Dendritic cell treated with granulocyte-macrophage colony-stimulating factor and Interleukin-4, amounts not matched to agents 40 ng/mL and 50 ng/mL, for 4 days (primary cell): ENCODE data around the gene RPL15.
"Not testable (repeated sequence)": the region's sequence is repeated elsewhere in the genome, so short reads cannot be mapped to it uniquely, and the experiment has no call there.

Source experiments
- H3K27ac Mint-ChIP-seq: one replicate; pipeline ENCODE4 v1.8.0; 2022; ENCODE audit warnings: mild to moderate bottlenecking, mixed read lengths
- H3K27me3 Mint-ChIP-seq: one replicate; pipeline ENCODE4 v1.8.0; 2022; ENCODE audit warnings: mild to moderate bottlenecking, mixed read lengths
- H3K36me3 Mint-ChIP-seq: one replicate; pipeline ENCODE4 v1.8.0; 2022; ENCODE audit warnings: low read depth, mixed read lengths
- H3K4me1 Mint-ChIP-seq: one replicate; pipeline ENCODE4 v1.8.0; 2022; ENCODE audit warnings: low read depth, mixed read lengths
- H3K4me3 Mint-ChIP-seq: one replicate; pipeline ENCODE4 v1.8.0; 2022; ENCODE audit warnings: mild to moderate bottlenecking, moderate library complexity, mixed read lengths
- H3K9me3 Mint-ChIP-seq: one replicate; pipeline ENCODE4 v1.8.0; 2022; ENCODE audit warnings: mixed read lengths
- intact Hi-C: fragments of 100-400 bp; cut with micrococcal nuclease; formaldehyde crosslinking; loops from one replicate; pipeline ENCODE4 v1.15.0; 2022

RPL15 gene

DNA sequence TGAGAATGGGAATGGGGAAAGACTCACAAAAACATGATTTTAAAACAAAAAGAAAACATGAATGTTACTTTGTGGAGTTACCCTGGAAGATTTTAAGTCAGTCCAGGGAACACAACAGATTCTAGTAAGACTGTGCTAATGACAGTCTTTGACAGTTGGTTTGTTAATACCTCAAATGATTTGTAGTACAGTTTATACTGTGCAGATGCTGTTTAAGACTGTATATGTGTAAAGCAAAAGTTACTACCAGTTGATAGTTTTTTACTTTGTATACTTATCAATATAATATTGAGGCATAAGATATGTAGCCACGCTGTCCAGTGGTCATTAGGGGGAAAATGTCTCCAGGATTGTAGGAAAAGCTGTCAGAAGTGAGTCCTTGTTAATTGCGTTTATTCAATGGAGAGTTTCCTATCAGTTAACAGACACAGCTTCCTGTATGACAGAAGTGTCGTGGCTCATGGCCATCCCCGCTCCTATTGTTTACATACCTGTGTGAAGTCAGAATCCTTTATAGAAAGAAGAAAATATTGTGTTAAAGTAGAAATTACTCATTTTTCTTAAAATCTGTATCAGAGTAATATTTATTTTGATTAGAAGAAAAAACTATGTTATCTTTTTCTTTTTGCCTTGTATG lies 36.1 kb upstream of the RPL15 start:
- Mint-ChIP-seq H3K27ac (no peak overlapping the region), H3K9me3 (peaks cover 7% of the 10 kb centered on the region), H3K4me3 (no peak overlapping the region), H3K36me3 (peaks cover 28% of the 10 kb centered on the region), H3K27me3 (no peaks in the 10 kb centered on the region), H3K4me1 (peaks cover 28% of the 10 kb centered on the region)
- intact Hi-C loops: no loop called here

DNA sequence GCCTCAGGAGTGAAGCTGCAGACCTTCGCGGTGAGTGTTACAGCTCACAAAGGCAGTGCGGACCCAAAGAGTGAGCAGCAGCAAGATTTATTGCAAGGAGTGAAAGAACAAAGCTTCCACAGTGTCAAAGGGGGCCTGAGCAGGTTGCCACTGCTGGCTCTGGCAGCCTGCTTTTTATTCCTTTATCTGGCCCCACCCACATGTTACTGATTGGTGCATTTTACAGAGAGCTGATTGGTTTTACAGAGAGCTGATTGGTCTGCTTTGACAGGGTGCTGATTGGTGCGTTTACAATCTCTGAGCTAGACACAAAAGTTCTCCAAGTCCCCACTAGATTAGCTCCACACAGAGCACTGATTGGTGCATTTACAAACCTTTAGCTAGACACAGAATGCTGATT lies 34.9 kb upstream of the RPL15 start:
- H3K4me3 Mint-ChIP-seq, intact Hi-C loops, H3K9me3 Mint-ChIP-seq, H3K27me3 Mint-ChIP-seq: not testable (repeated sequence)
- Mint-ChIP-seq H3K36me3 (peaks cover 35% of the 10 kb centered on the region), H3K27ac (peak overlapping the region; percentile 32), H3K4me1 (peaks cover 16% of the 10 kb centered on the region)

DNA sequence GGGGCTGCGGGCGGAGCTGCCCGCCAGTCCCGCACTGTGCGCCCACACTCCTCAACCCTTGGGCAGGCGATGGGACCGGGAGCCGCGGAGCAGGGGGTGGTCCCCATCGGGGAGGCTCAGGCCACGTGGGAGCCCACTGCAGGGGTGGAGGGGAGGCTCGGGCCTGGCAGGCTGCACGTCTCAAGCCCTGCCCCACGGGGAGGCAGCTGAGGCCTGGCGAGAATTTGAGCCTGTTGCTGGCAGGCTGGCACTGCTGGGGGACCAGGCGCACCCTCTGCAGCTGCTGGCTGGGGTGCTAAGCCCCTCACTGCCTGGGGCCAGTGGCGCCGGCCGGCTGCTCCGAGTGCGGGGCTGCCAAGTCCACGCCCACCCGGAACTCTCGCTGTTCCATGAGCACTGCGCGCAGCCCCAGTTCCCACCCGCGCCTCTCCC lies 34.4 kb upstream of the RPL15 start:
- Mint-ChIP-seq H3K36me3 (peaks cover 35% of the 10 kb centered on the region), H3K4me1 (peaks cover 11% of the 10 kb centered on the region), H3K27ac (no peak overlapping the region), H3K27me3 (no peaks in the 10 kb centered on the region), H3K9me3 (peaks cover 7% of the 10 kb centered on the region), H3K4me3 (no peak overlapping the region)
- intact Hi-C loops: no loop called here

DNA sequence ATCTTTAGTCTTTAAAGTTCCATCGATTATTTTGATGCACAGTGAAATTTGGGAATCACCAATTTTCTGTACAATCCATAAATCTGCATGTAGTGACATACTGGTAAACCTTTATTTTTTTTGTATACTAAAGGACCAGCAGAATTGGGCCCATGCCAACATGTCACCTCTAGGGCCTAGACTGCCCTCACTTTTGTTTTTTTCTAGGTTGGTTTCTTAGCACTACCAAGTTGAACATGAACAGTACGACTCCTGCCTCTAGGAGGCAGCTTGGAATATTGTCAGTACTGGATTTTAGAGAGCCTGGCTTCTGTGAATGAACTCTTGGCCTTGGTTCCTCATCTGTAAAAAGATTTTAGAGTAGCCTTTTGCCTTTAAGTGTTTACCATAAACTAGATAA lies 32.5 kb upstream of the RPL15 start:
- Mint-ChIP-seq H3K4me3 (no peak overlapping the region), H3K9me3 (peaks cover 7% of the 10 kb centered on the region), H3K27me3 (no peaks in the 10 kb centered on the region), H3K4me1 (peaks cover 7% of the 10 kb centered on the region), H3K36me3 (peaks cover 26% of the 10 kb centered on the region), H3K27ac (no peak overlapping the region)
- intact Hi-C loops: no loop called here

DNA sequence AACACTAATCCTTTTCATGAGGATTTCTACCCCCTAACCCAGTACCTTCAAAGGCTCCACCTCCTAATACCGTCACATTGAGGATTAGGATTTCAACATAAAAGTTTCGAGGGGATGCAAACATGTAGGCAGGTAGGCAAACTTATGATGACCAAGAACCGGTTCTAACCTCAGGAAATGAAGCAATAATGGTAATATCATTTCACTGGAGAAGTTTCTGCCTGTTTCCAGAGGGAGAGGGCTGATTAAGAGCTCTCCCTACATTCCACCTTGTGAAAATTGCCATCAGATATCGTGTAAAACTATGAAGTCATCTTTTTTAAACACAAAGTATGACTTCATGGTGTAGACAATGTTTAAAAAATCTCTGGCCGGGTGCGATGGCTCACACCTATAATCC lies 31.7 kb upstream of the RPL15 start:
- intact Hi-C loops: no loop called here
- Mint-ChIP-seq H3K9me3 (peaks cover 7% of the 10 kb centered on the region), H3K36me3 (peaks cover 27% of the 10 kb centered on the region), H3K4me1 (peaks cover 6% of the 10 kb centered on the region), H3K4me3 (no peak overlapping the region), H3K27me3 (no peaks in the 10 kb centered on the region), H3K27ac (no peak overlapping the region)

DNA sequence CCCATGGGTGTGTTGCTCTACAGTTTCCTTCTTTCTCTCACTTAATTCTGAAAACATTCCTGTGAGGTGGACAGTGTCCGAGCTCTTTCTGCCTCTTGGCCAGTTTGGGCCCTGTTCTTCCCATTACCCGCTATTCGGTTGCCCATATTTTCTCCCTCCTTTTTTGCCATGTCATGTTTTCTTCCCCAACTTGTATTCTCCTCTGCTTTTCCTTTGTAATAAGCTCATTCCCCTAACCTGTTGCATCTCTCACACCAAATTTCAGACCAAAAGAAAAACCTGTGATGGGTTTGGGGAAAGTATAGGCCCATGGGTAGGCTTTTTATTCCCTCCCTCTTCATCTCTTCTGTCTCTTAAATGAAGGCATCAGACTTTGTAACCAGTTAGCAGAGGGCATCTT lies 30.6 kb upstream of the RPL15 start:
- Mint-ChIP-seq H3K4me1 (peaks cover 6% of the 10 kb centered on the region), H3K4me3 (no peak overlapping the region), H3K27ac (no peak overlapping the region), H3K36me3 (peaks cover 33% of the 10 kb centered on the region), H3K9me3 (peaks cover 7% of the 10 kb centered on the region), H3K27me3 (no peaks in the 10 kb centered on the region)
- intact Hi-C loops: no loop called here

DNA sequence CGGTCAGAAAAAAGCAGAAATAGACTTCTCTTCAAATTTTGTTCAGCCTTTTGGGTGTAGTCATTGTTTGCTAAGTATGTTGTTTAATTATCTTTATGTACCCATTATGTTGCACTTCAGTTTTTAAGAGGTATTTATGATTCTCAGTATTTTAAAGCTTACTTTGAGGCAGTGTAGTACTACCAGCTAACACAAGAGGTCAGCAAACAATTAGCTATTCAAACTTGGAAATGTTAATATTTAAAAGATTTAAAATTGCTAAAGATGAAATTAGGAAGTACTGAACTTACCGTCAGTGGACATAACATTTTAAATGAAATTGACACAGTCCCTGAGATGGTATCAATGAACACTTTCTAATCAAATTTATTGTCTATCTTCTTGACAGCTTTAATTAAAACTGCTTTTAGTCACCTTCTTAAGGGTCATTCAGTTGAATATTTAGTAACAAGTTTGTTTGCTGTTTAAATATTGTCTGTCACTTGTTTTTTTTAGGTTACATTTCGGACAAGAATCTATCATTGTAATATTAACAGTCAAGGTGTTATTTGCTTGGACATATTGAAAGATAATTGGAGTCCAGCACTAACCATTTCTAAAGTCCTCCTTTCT lies 28.2 kb upstream of the RPL15 start:
- H3K36me3 Mint-ChIP-seq: peaks cover 34% of the 10 kb centered on the region
- intact Hi-C loops: loop anchor here (2.0 kb wide), 1 partner anchor 348 kb away; no protein-coding TSS in a partner anchor
- no peak overlapping the region for H3K27ac Mint-ChIP-seq
- H3K4me1 Mint-ChIP-seq: peaks cover 6% of the 10 kb centered on the region
- H3K4me3 Mint-ChIP-seq: no peak overlapping the region
- H3K27me3 Mint-ChIP-seq: no peaks in the 10 kb centered on the region
- H3K9me3 Mint-ChIP-seq: no peaks in the 10 kb centered on the region

DNA sequence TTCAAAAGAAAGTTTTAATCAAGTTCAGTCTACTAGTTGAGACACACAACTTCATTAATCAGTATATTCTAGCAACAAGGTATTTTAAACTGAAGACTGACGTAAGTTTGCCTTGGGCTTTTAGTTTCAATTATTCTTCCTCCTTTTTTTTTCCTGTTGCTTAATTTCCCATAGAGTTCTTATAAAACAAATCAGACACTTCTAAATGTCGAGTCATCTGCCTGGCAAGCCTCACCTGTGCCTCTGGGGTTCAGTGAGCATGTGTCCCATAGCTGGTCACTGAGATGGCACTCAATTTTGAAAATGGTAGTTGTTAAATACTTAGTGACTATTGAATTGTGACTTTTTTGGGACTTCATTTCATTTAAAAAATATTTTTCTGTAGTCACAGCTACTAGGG lies 27.5 kb upstream of the RPL15 start:
- Mint-ChIP-seq H3K9me3 (no peaks in the 10 kb centered on the region), H3K27ac (peak overlapping the region; percentile 41), H3K36me3 (peaks cover 41% of the 10 kb centered on the region), H3K27me3 (no peaks in the 10 kb centered on the region), H3K4me3 (no peak overlapping the region), H3K4me1 (peaks cover 9% of the 10 kb centered on the region)
- intact Hi-C loops: loop anchor here (2.0 kb wide), 1 partner anchor 347 kb away; no protein-coding TSS in a partner anchor

DNA sequence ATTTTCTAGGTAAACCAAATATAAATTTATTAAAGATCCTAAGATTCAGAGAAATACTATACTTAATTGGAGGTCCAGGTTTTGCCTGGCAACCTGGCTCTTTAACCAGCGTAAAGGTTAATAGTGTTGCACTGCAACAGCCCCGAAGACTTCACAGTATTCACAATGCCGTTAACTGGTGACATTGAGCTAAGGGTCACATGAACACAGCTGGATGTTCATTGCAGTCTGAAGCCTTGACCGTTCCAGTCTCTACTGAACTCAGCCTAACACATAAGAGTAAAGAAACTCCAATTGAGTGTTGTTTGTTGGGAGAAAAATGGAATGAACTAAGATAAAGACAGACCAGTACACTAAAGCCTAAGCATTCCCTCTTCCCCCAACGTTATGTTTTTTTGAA lies 27.0 kb upstream of the RPL15 start:
- peaks cover 13% of the 10 kb centered on the region for H3K4me1 Mint-ChIP-seq
- no peaks in the 10 kb centered on the region for H3K9me3 Mint-ChIP-seq
- intact Hi-C loops: loop anchor here (2.0 kb wide), 1 partner anchor 347 kb away; no protein-coding TSS in a partner anchor
- no peak overlapping the region for H3K27ac Mint-ChIP-seq
- no peaks in the 10 kb centered on the region for H3K27me3 Mint-ChIP-seq
- H3K36me3 Mint-ChIP-seq: peaks cover 46% of the 10 kb centered on the region
- H3K4me3 Mint-ChIP-seq: no peak overlapping the region

DNA sequence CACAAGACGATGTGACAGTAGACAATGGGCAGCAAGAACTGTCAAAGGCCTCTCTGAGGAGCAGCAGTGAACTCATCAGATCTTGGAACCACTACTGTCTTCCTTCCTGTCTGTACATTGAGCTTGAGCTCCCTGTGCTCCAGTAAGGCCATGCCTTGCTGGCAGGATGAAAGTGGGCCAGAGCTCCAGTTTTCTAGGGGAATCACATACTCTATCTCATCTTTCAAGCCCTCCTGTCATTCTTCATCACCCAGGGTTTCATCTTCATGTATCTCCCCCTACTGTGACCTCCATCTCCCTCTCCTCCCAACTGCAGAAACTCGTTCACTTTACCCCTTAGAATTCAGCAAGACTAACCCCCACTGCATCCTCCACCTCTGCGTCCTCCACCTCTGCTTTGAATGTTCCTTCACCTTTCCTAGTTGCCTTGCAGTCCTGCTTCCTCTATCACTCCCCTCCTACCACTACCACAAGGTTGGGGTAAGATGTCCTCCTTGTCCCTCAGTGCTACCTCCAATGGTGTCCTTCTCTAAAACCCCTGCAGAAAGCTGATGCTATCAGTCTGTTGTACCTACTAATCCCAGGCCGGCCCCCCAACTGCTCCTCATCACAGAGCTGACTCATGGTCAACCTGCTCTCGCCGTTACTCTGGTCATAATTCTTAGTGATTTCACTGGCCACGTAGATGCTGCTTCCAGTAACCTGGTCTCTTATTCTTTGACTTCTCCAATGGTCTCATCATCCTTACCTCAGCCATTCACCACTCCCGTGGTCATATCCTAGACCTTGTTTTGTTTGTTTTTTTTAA lies 22.5 kb upstream of the RPL15 start:
- Mint-ChIP-seq H3K27me3 (no peaks in the 10 kb centered on the region), H3K4me1 (peaks cover 18% of the 10 kb centered on the region), H3K4me3 (no peak overlapping the region), H3K27ac (no peak overlapping the region), H3K36me3 (peaks cover 82% of the 10 kb centered on the region), H3K9me3 (no peaks in the 10 kb centered on the region)
- intact Hi-C loops: no loop called here

DNA sequence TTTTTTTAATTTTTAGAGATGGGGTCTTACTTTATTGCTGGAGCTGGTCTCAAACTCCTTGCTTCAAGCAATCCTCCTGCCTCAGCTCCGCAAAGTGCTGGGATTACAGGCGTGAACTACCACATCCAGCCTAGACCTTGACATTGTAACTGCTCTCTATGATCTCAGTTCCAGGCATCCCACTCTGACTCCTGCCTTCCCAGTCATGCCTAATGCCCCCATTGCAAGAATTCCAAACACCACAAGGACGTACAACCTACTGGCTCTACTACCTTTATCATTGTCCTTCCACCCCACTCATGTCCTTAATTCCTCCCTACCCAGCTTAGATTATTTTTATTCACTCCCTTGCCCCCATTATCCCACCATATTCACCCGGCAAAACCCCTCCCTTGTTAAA lies 21.8 kb upstream of the RPL15 start:
- Mint-ChIP-seq H3K27me3 (no peaks in the 10 kb centered on the region), H3K27ac (no peak overlapping the region), H3K4me3 (no peak overlapping the region), H3K9me3 (no peaks in the 10 kb centered on the region), H3K4me1 (peaks cover 16% of the 10 kb centered on the region), H3K36me3 (peaks cover 85% of the 10 kb centered on the region)
- intact Hi-C loops: no loop called here

DNA sequence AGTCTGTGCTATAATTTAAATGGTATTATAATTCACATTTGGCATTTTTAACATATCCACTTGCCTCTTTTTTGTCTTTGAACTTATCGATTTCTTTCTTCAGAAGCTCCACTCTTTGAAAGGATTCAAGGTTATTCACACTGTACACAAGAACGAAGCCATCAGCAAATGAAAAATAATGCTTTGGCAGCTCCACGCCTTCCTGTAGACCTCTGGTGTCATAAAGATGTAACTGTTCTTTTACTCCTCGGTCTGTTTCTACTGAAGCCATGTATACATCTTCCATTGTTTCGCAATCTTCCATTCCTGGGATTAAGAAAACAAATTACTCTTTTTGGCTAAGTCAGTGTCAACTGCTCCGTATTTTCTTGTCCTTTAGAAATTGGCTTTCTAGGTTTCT lies 16.2 kb upstream of the RPL15 start:
- H3K4me3 Mint-ChIP-seq: no peak overlapping the region
- H3K27ac Mint-ChIP-seq: no peak overlapping the region
- H3K9me3 Mint-ChIP-seq: no peaks in the 10 kb centered on the region
- H3K36me3 Mint-ChIP-seq: peaks cover 90% of the 10 kb centered on the region
- H3K27me3 Mint-ChIP-seq: no peaks in the 10 kb centered on the region
- intact Hi-C loops: no loop called here
- peaks cover 13% of the 10 kb centered on the region for H3K4me1 Mint-ChIP-seq

DNA sequence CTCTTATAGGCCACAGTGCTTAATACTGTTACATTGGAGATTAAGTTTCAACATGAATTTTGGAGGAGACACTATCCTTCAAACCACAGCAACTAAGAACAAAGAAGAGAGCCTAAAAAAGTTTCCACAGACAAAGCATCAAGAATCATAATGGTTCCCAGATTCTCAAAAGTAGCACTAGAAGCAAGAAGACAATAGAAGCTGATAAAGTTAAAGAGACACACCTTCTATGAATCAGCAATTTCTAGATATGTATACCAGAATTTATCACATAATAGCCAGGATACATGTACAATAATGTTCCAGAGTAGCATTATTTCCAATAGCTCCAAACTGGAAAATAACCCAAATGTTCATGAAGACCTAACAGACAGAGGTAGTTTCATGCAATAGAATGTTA lies 12.4 kb upstream of the RPL15 start:
- H3K27me3 Mint-ChIP-seq: no peaks in the 10 kb centered on the region
- intact Hi-C loops: no loop called here
- H3K36me3 Mint-ChIP-seq: peaks cover 71% of the 10 kb centered on the region
- H3K9me3 Mint-ChIP-seq: no peaks in the 10 kb centered on the region
- H3K4me1 Mint-ChIP-seq: peaks cover 9% of the 10 kb centered on the region
- H3K27ac Mint-ChIP-seq: no peak overlapping the region
- no peak overlapping the region for H3K4me3 Mint-ChIP-seq

DNA sequence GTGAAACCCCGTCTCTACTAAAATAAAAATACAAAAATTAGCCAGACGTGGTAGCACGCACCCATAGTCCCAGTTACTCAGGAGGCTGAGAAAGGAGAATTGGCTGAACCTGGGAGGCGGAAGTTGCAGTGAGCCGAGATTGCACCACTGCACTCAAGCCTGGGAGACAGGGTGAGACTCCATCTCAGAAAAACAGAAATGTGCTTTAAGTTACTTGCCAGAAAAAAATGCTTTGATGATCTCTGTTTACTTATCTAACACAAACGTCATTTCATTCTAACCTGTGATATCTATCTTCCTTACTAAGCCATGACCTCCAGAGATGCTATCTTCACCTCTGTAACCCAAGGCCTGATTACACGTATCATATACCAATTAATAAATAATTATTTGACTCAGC lies 7.6 kb upstream of the RPL15 start:
- H3K27me3 Mint-ChIP-seq: no peaks in the 10 kb centered on the region

More for the DNA sequence above, 7.6 kb upstream of the RPL15 start:
- intact Hi-C loops: no loop called here
- Mint-ChIP-seq H3K27ac (no peak overlapping the region), H3K4me3 (no peak overlapping the region), H3K36me3 (peaks cover 45% of the 10 kb centered on the region), H3K9me3 (no peaks in the 10 kb centered on the region), H3K4me1 (peaks cover 13% of the 10 kb centered on the region)
